ENCODE data around the gene CDKN2B-AS1. TPM values are rescaled to one million over a fixed set of nuclear protein-coding genes. Genes with fewer than 3 reads are reported as not detected.

The CDKN2B-AS1 gene
- total RNA-seq, 1 experiment from 2014 or later, result not detected

DNA sequence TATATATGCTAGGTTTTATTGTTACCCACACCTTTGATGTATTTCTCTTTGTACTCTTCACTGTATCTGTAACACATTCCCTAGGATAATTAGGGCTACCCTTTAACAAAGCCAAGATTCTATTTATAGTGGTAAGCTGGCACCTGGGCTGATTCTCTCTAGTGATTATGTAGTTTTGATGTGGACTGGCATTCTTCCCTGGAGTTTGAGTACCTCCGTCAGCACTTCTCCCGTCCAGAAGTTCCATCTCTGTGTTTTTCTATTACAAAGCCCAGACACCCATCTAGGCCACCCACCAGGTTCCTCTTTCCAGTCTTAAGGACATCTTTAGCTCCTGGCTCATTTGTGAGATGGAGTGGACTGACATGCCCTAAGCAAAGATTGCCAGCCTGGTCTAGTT is 70.4 kb downstream of the CDKN2B-AS1 start:
- in situ Hi-C loops (cut with HindIII; ENCODE audit: low sequenced_read_pairs), result no loop called here
- DNase-seq (ENCODE audit: low spot score), result no peak

GRCh38 chr9:22065431-22066200 is 71.0 kb downstream of the CDKN2B-AS1 start:
- DNase-seq (ENCODE audit: low spot score), result no peak
- in situ Hi-C loops (cut with HindIII; ENCODE audit: low sequenced_read_pairs), result no loop called here

DNA sequence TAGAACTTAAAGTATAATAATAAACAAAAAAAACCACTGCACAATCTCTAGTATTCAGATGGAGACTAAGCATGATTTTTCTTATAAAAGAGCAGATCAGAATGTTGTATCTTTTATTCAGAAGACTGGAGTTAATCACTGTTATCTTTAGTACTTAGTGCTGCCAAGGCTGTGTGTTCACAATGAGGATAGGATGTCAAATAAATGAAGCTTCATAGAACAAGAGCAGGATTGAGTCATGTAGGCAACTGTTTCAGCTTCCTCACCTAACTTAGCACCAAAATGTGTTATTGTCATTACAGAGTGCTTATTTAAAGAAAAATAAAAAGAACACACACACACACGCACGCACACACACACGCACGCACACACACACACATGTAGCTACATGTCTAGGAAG is 72.6 kb downstream of the CDKN2B-AS1 start:
- no peak for DNase-seq (ENCODE audit: low spot score)
- in situ Hi-C loops (cut with HindIII; ENCODE audit: low sequenced_read_pairs), result no loop called here

DNA sequence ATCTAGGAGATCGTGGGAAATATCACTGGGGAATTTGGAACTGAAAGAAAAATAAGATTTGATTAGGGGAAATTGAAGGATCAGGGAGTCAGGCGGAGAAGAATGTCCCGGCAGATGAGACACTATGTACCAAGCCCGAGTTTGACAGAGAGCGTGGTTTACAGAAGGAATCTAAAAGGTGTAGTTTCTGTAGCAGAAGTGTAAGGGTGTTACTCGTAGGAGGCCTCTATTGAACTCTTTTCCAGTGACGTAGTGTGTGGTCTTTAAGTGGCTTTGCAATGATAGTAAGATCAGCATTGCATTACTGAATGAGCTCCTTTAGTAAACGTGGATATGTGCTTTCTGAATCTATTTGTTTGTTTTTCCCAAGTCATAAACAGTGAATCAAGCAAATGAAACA is 73.8 kb downstream of the CDKN2B-AS1 start:
- no peak for DNase-seq (ENCODE audit: low spot score)
- in situ Hi-C loops (cut with HindIII; ENCODE audit: low sequenced_read_pairs), result no loop called here

GRCh38 chr9:22073349-22073748 is 78.8 kb downstream of the CDKN2B-AS1 start:
- in situ Hi-C loops (cut with HindIII; ENCODE audit: low sequenced_read_pairs), result no loop called here
- no peak for DNase-seq (ENCODE audit: low spot score)

DNA sequence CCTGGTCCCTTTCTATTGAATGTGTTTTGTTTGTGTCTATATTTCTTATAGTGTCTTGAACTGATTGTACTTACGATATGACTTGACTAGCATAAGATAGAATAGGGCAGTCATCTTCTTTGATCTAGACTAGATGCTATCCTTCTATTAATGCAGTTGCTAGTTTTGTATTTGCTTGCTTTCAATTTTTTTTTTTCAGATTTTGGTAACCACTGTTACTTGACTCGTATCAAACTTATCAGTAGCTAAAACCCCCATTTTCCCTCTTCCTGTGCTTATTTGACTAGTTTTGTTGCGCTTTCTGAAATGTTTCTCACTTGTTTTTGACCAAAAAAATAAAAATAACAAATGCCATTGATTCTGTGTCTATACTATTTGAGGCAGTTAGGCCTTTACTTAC is 83.5 kb downstream of the CDKN2B-AS1 start:
- in situ Hi-C loops (cut with HindIII; ENCODE audit: low sequenced_read_pairs), result no loop called here

GRCh38 chr9:22079873-22080341 is 85.3 kb downstream of the CDKN2B-AS1 start:
- DNase-seq (ENCODE audit: low spot score), result peak; percentile 2
- in situ Hi-C loops (cut with HindIII; ENCODE audit: low sequenced_read_pairs), result no loop called here

More for the DNA sequence above, 83.5 kb downstream of the CDKN2B-AS1 start:
- DNase-seq (ENCODE audit: low spot score), result no peak

- no peak for DNase-seq (ENCODE audit: low spot score)
- in situ Hi-C loops (cut with HindIII; ENCODE audit: low sequenced_read_pairs), result no loop called here
Measured at GRCh38 chr9:22084336-22085035, 89.9 kb downstream of the CDKN2B-AS1 start.

- in situ Hi-C loops (cut with HindIII; ENCODE audit: low sequenced_read_pairs), result no loop called here
- DNase-seq (ENCODE audit: low spot score), result no peak
Measured at GRCh38 chr9:22088053-22088716, 93.6 kb downstream of the CDKN2B-AS1 start.

DNA sequence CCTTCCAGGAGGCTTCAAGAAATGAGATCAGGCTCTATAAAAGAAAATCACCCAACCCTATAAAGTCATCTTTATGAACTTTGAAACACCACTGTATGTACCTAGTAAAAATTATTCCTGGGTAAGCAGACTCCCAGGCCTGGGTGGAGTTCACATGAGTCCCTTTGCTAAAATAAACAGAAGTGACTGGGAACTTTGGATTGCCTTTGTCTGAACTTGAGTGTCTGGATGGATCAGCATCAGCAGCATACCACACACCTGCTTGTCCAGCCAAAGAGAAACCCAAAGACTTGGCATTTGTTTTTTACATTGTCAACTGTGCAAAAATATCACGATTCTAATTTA is 94.1 kb downstream of the CDKN2B-AS1 start:
- in situ Hi-C loops (cut with HindIII; ENCODE audit: low sequenced_read_pairs), result no loop called here
- no peak for DNase-seq (ENCODE audit: low spot score)

DNA sequence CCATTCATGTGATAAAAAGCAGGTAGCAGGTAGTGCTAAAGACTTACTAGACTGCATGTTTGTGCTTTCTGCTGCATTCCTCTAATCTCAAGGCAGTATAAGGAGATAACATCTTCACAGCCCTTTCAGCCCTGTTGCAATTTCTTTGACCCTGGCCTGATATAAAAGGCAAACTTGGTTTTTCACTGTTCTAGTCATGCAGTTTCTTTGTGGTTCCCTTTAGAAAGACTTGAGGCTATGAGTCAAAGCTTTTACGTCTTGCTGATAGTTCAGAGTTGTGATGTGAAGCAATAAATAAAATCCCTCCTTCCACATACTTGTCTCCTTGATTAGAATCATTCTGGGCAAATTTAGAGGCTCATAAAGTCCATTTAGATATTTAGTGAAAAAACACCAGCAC is 103.1 kb downstream of the CDKN2B-AS1 start:
- DNase-seq (ENCODE audit: low spot score), result no peak
- in situ Hi-C loops (cut with HindIII; ENCODE audit: low sequenced_read_pairs), result no loop called here

- in situ Hi-C loops (cut with HindIII; ENCODE audit: low sequenced_read_pairs), result no loop called here
Measured at GRCh38 chr9:22098643-22099332, 104.2 kb downstream of the CDKN2B-AS1 start.

GRCh38 chr9:22100626-22101025 is 106.0 kb downstream of the CDKN2B-AS1 start:
- in situ Hi-C loops (cut with HindIII; ENCODE audit: low sequenced_read_pairs), result no loop called here

More at GRCh38 chr9:22098643-22099332, 104.2 kb downstream of the CDKN2B-AS1 start:
- DNase-seq (ENCODE audit: low spot score), result peak; percentile 27

GRCh38 chr9:22102146-22103053 is 107.8 kb downstream of the CDKN2B-AS1 start:
- no peak for DNase-seq (ENCODE audit: low spot score)
- in situ Hi-C loops (cut with HindIII; ENCODE audit: low sequenced_read_pairs), result no loop called here

More at GRCh38 chr9:22100626-22101025, 106.0 kb downstream of the CDKN2B-AS1 start:
- no peak for DNase-seq (ENCODE audit: low spot score)

- in situ Hi-C loops (cut with HindIII; ENCODE audit: low sequenced_read_pairs), result no loop called here
- no peak for DNase-seq (ENCODE audit: low spot score)
Measured at GRCh38 chr9:22103685-22104575, 109.3 kb downstream of the CDKN2B-AS1 start.

DNA sequence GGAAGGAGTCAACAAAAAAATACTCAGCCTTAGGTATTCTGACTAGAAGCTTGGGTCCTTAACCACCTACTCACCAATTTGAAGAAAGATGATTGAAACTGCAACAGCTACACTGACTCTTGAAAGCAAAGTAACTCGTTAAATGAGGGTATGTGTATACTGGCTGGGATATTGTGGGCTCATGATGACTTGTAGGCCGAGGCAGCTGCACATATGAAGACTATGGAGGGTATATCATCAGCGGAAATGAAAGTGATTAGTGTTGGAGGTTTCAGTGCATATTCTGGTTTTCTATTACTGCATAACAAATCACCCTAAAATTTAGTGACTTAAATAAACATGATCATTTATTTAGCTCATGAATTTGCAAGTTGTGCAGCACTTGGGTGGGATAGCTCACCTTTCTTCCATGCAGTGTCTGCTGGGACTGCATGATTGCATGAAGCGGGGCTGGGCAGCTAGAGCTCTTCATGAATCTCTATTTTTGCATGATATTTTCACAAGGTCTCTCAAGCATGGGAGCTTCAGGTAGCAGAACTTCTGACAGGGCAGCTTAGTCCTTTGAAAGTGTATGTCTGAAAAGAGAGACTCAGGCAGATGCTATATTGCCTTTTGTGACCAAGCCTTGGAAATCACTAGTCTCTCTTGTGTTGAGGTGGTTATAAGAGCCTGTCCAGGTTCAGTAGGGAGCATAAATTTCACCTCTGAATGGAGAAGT is 110.6 kb downstream of the CDKN2B-AS1 start:
- no peak for DNase-seq (ENCODE audit: low spot score)
- in situ Hi-C loops (cut with HindIII; ENCODE audit: low sequenced_read_pairs), result no loop called here

All from G401 (cell line).